SU-DHL-6 (cell line): Measurements from ENCODE around the gene FAM107B.

Experiments
- EZH2phosphoT487 ChIP-seq: fragments of 200-600 bp; sonication (generic), shearing (Covaris generic); conservative IDR thresholded peaks from 2 replicates; pipeline ENCODE4 v1.6.1; 2018; ENCODE audit warnings: mild to moderate bottlenecking, antibody characterized with exemption, low read length, moderate library complexity, mixed read lengths
- TF ChIP-seq, protein P1 (sequence below): fragments of 200-600 bp; sonication (generic); IDR thresholded peaks from one replicate; pipeline ENCODE4 v1.5.1; 2017; ENCODE audit warnings: antibody characterized with exemption, mild to moderate bottlenecking, low read length, moderate library complexity; ENCODE audit not compliant: insufficient read depth, poor library complexity, severe bottlenecking

DNA sequence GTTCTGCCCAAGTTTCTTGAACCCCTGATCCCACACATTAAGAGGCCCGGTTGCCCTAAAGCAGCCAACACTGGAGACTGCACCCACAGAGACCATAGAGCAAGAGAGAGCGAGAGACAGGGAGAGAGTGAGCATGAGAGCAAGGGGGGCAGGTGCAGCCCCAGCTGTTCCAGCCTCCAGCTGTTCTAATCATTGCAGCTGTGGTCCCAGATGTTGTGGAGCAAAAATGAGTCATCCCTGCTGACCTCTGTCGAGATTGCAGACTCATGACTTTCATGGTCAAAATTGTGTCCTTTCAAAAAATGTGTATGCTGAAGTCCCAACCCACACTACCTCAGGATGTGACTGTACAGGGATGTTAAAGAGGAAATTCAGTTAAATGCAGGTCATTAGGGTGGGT is 300.0 kb downstream of the FAM107B start:
- TF ChIP-seq, protein P1, sequence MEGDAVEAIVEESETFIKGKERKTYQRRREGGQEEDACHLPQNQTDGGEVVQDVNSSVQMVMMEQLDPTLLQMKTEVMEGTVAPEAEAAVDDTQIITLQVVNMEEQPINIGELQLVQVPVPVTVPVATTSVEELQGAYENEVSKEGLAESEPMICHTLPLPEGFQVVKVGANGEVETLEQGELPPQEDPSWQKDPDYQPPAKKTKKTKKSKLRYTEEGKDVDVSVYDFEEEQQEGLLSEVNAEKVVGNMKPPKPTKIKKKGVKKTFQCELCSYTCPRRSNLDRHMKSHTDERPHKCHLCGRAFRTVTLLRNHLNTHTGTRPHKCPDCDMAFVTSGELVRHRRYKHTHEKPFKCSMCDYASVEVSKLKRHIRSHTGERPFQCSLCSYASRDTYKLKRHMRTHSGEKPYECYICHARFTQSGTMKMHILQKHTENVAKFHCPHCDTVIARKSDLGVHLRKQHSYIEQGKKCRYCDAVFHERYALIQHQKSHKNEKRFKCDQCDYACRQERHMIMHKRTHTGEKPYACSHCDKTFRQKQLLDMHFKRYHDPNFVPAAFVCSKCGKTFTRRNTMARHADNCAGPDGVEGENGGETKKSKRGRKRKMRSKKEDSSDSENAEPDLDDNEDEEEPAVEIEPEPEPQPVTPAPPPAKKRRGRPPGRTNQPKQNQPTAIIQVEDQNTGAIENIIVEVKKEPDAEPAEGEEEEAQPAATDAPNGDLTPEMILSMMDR = no peak
- TF ChIP-seq EZH2phosphoT487 = no peak
